ENCODE data around the gene LBX2. TPM values are rescaled to one million over a fixed set of nuclear protein-coding genes. Genes with fewer than 3 reads are reported as not detected.

LBX2 gene
- total RNA-seq, 2 experiments from 2014 or later: 0.36 to 0.51 TPM

GRCh38 chr2:74511104-74511989 is 11.9 kb upstream of the LBX2 start:
- ChIA-PET CTCF (interaction anchor here (0.6 kb wide), 1 partner anchor 127 kb away, joined by 3 read pairs; no protein-coding TSS in a partner anchor), POLR2A (no interaction called here)

GRCh38 chr2:74510272-74510671 is 10.9 kb upstream of the LBX2 start:
- ChIA-PET POLR2A (interaction anchor here (0.6 kb wide), 1 partner anchor 47 kb away, joined by 3 read pairs; no protein-coding TSS in a partner anchor), CTCF (interaction anchor here (0.6 to 1.1 kb wide), 4 partner anchors 8 to 128 kb away, joined by 3 read pairs; no protein-coding TSS in a partner anchor)

- ChIA-PET POLR2A (interaction anchor here (0.9 kb wide), 1 partner anchor 10 kb away, joined by 3 read pairs; no protein-coding TSS in a partner anchor), CTCF (interaction anchor here (1.1 to 4.9 kb wide), 4 partner anchors 8 to 26 kb away, joined by 3 to 20 read pairs (median 5); partner anchors contain the start of genes CCDC142 and TTC31)
These were observed 8.6 kb upstream of the LBX2 start for GRCh38 chr2:74507926-74508520.

GRCh38 chr2:74507145-74507925 is 7.9 kb upstream of the LBX2 start, which contains the start of gene PCGF1:
Gene PCGF1 (minus strand): TSS chr2:74507695. CDS start chr2:74507668, 27 bp downstream.
- ChIA-PET POLR2A (interaction anchor here (0.9 kb wide), 1 partner anchor 10 kb away, joined by 3 read pairs; no protein-coding TSS in a partner anchor), CTCF (interaction anchor here (1.2 to 4.9 kb wide), 4 partner anchors 15 to 26 kb away, joined by 3 to 20 read pairs (median 5); partner anchors contain the start of genes CCDC142 and TTC31)

- ChIA-PET POLR2A (no interaction called here), CTCF (interaction anchor here (1.1 to 4.9 kb wide), 3 partner anchors 23 to 78 kb away, joined by 3 to 20 read pairs (median 5); partner anchors contain the start of genes CCDC142 and TTC31)
These were observed 6.2 kb upstream of the LBX2 start for GRCh38 chr2:74505448-74506246.

- POLR2A ChIA-PET: no interaction called here
These were observed 5.2 kb upstream of the LBX2 start for GRCh38 chr2:74504591-74504990.

GRCh38 chr2:74503506-74504475 is 4.4 kb upstream of the LBX2 start:
- CTCF ChIA-PET: interaction anchor here (1.0 to 4.9 kb wide), 3 partner anchors 11 to 81 kb away, joined by 3 to 20 read pairs (median 4); partner anchors contain the start of genes CCDC142 and TTC31
- POLR2A ChIA-PET: interaction anchor here (0.8 to 1.0 kb wide), 2 partner anchors 9 to 45 kb away, joined by 3 read pairs; partner anchors contain the start of gene WBP1

More at GRCh38 chr2:74504591-74504990, 5.2 kb upstream of the LBX2 start:
- CTCF ChIA-PET: interaction anchor here (1.0 to 4.9 kb wide), 2 partner anchors 12 to 22 kb away, joined by 3 to 20 read pairs; partner anchors contain the start of genes CCDC142 and TTC31

- POLR2A ChIA-PET: interaction anchor here (0.5 to 0.8 kb wide), 2 partner anchors 25 to 44 kb away, joined by 3 read pairs; partner anchors contain the start of gene WBP1
- CTCF ChIA-PET: interaction anchor here (1.3 to 4.9 kb wide), 3 partner anchors 20 to 82 kb away, joined by 4 to 20 read pairs (median 12); partner anchors contain the start of genes CCDC142 and TTC31
These were observed 3.5 kb upstream of the LBX2 start for GRCh38 chr2:74502720-74503505.

- POLR2A ChIA-PET: no interaction called here
- CTCF ChIA-PET: interaction anchor here (3.0 kb wide), 1 partner anchor 19 kb away, joined by 12 read pairs; the partner anchor contains the start of genes CCDC142 and TTC31
These were observed 2.8 kb upstream of the LBX2 start for GRCh38 chr2:74502147-74502719.

GRCh38 chr2:74501335-74502071 is 2.1 kb upstream of the LBX2 start:
- POLR2A ChIA-PET: interaction anchor here (1.3 kb wide), 1 partner anchor 29 kb away, joined by 8 read pairs; the partner anchor contains the start of genes AUP1 and HTRA2
- CTCF ChIA-PET: interaction anchor here (0.6 to 3.0 kb wide), 4 partner anchors 16 to 28 kb away, joined by 3 to 12 read pairs (median 7); partner anchors contain the start of genes AUP1, CCDC142, HTRA2 and TTC31

GRCh38 chr2:74500578-74500946 is 1.2 kb upstream of the LBX2 start:
- POLR2A ChIA-PET: interaction anchor here (0.5 to 1.3 kb wide), 2 partner anchors 26 to 30 kb away, joined by 4 to 8 read pairs; partner anchors contain the start of genes AUP1 and HTRA2
- CTCF ChIA-PET: interaction anchor here (1.1 to 3.0 kb wide), 4 partner anchors 8 to 29 kb away, joined by 4 to 12 read pairs (median 8); partner anchors contain the start of genes AUP1, CCDC142, HTRA2 and TTC31

GRCh38 chr2:74499940-74500577 is 656 bp upstream of the LBX2 start:
- ChIA-PET POLR2A (interaction anchor here (1.3 kb wide), 1 partner anchor 30 kb away, joined by 8 read pairs; the partner anchor contains the start of genes AUP1 and HTRA2), CTCF (interaction anchor here (0.8 to 3.0 kb wide), 5 partner anchors 9 to 75 kb away, joined by 3 to 12 read pairs (median 5); partner anchors contain the start of genes AUP1, CCDC142, HTRA2 and TTC31)

GRCh38 chr2:74498500-74499266 is 720 bp downstream of the LBX2 start:
- ChIA-PET CTCF (interaction anchor here (0.7 to 3.0 kb wide), 3 partner anchors 17 to 77 kb away, joined by 3 to 10 read pairs (median 3); partner anchors contain the start of genes AUP1 and HTRA2), POLR2A (interaction anchor here (0.6 to 1.1 kb wide), 3 partner anchors 15 to 31 kb away, joined by 3 read pairs; partner anchors contain the start of genes AUP1 and TLX2)

All from activated CD8-positive, alpha-beta memory T cell treated with anti-CD3 and anti-CD28 coated beads for 36 hours (primary cell).